IMR-90 (cell line): ENCODE measurements around the gene GJB3.

Experiments
- BHLHE40 ChIP-seq: fragments of 150-350 bp; IDR thresholded peaks from 2 replicates; pipeline ENCODE4 v1.6.1; 2016; ENCODE audit warnings: mild to moderate bottlenecking, low read depth, low read length
- CEBPB ChIP-seq: IDR thresholded peaks from 2 replicates; pipeline ENCODE4 v1.6.1; 2012; ENCODE audit warnings: low read depth, low read length, improper control_type of control experiment
- CHD1 ChIP-seq: IDR thresholded peaks from 2 replicates; pipeline ENCODE4 v1.6.1; 2012; ENCODE audit warnings: low read depth, low read length, improper control_type of control experiment
- ELK1 ChIP-seq: fragments of 150-350 bp; IDR thresholded peaks from 2 replicates; pipeline ENCODE4 v1.6.1; 2016; ENCODE audit warnings: low read depth, mild to moderate bottlenecking, low read length, moderate library complexity, borderline replicate concordance
- MXI1 ChIP-seq: IDR thresholded peaks from 2 replicates; pipeline ENCODE4 v1.6.1; 2012; ENCODE audit warnings: low read depth, mild to moderate bottlenecking, low read length, moderate library complexity, borderline replicate concordance
- POLR2A ChIP-seq: IDR thresholded peaks from 2 replicates; pipeline ENCODE4 v1.6.1; 2012; ENCODE audit warnings: mild to moderate bottlenecking, low read depth, low read length
- RAD21 ChIP-seq: IDR thresholded peaks from 2 replicates; pipeline ENCODE4 v1.6.1; 2012; ENCODE audit warnings: low read length, improper control_type of control experiment
- RFX5 ChIP-seq: IDR thresholded peaks from 2 replicates; pipeline ENCODE4 v1.8.0; 2012; ENCODE audit warnings: low read depth, mild to moderate bottlenecking, low read length, moderate library complexity
- TF ChIP-seq, protein P1 (sequence below): conservative IDR thresholded peaks from 2 replicates; pipeline ENCODE4 v1.5.1; 2012; ENCODE audit warnings: mild to moderate bottlenecking, low read depth, low read length, improper control_type of control experiment

- TF ChIP-seq ELK1 (no peak), MXI1 (no peak), BHLHE40 (no peak), POLR2A (no peak), CHD1 (no peak), RAD21 (no peak), CEBPB (no peak), RFX5 (no peak)
- TF ChIP-seq, protein P1, sequence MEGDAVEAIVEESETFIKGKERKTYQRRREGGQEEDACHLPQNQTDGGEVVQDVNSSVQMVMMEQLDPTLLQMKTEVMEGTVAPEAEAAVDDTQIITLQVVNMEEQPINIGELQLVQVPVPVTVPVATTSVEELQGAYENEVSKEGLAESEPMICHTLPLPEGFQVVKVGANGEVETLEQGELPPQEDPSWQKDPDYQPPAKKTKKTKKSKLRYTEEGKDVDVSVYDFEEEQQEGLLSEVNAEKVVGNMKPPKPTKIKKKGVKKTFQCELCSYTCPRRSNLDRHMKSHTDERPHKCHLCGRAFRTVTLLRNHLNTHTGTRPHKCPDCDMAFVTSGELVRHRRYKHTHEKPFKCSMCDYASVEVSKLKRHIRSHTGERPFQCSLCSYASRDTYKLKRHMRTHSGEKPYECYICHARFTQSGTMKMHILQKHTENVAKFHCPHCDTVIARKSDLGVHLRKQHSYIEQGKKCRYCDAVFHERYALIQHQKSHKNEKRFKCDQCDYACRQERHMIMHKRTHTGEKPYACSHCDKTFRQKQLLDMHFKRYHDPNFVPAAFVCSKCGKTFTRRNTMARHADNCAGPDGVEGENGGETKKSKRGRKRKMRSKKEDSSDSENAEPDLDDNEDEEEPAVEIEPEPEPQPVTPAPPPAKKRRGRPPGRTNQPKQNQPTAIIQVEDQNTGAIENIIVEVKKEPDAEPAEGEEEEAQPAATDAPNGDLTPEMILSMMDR: no peak
These were observed 6.1 kb upstream of the GJB3 start for GRCh38 chr1:34774957-34775356.
